ENCODE measurements around the gene NEDD4L.

NEDD4L gene

DNA sequence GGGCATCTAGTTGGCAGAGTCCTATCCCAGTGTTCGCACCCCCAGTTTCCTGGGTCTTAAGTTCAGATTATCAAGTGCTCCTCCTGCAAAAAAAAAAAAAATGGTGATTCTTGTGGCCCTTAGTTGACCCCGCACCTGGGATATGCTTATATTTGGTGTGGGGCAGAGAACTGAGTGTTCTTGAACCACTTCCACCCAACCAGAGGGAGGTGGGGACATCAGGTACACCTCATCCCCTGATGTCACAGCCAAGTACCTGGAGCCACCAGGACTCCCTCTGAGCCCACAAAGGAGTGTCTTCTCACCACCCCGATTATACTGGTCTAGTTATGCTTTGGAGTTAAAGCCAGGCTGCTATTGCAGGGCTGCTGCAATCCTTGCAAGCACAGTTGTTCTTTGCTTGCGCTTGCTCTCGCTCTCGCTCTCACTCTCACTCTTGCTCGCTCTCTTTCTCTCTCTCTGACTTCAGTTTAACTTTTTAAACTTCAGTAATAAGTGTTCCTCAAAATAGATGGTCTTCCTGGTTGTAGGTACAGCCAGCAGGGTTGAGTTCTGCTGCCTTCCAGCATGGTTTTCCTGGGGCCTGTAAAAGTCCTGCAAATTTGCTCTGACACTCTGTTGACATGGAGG, 265.7 kb downstream of the NEDD4L start:
- no peak overlapping the region for H3K4me3 ChIP-seq (ENCODE audit: low read length)
- peaks cover 35% of the 10 kb centered on the region for H3K4me1 ChIP-seq (ENCODE audit: control insufficient read depth, insufficient read depth, low read length)
- no peaks in the 10 kb centered on the region for H3K36me3 ChIP-seq (ENCODE audit: insufficient read depth, low read length)
- no peak overlapping the region for H3K9ac ChIP-seq (ENCODE audit: low read depth, low read length)
- H3K9me3 ChIP-seq (replicated peaks; ENCODE audit: low read length), result peaks cover 2% of the 10 kb centered on the region
- no peaks in the 10 kb centered on the region for H3K27me3 ChIP-seq (ENCODE audit: control insufficient read depth, insufficient read depth, low read length)
- H3K4me2 ChIP-seq (ENCODE audit: low read length), result no peak overlapping the region

- Histone ChIP-seq H3K4me1 (ENCODE audit: control insufficient read depth, insufficient read depth, low read length) (peaks cover 43% of the 10 kb centered on the region), H3K36me3 (ENCODE audit: insufficient read depth, low read length) (no peaks in the 10 kb centered on the region), H3K4me2 (ENCODE audit: low read length) (peak overlapping the region; percentile 1), H3K9ac (ENCODE audit: low read depth, low read length) (no peak overlapping the region), H3K27me3 (ENCODE audit: control insufficient read depth, insufficient read depth, low read length) (no peaks in the 10 kb centered on the region), H3K9me3 (replicated peaks; ENCODE audit: low read length) (peaks cover 2% of the 10 kb centered on the region), H3K4me3 (ENCODE audit: low read length) (no peak overlapping the region)
Observed at GRCh38 chr18:58310517-58310916, 266.5 kb downstream of the NEDD4L start.

GRCh38 chr18:58311390-58311789, 267.4 kb downstream of the NEDD4L start:
- no peak overlapping the region for H3K4me3 ChIP-seq (ENCODE audit: low read length)
- no peak overlapping the region for H3K9ac ChIP-seq (ENCODE audit: low read depth, low read length)
- H3K4me2 ChIP-seq (ENCODE audit: low read length), result no peak overlapping the region
- H3K27me3 ChIP-seq (ENCODE audit: control insufficient read depth, insufficient read depth, low read length), result no peaks in the 10 kb centered on the region
- H3K4me1 ChIP-seq (ENCODE audit: control insufficient read depth, insufficient read depth, low read length), result peaks cover 52% of the 10 kb centered on the region
- H3K36me3 ChIP-seq (ENCODE audit: insufficient read depth, low read length), result no peaks in the 10 kb centered on the region
- H3K9me3 ChIP-seq (replicated peaks; ENCODE audit: low read length), result no peaks in the 10 kb centered on the region

DNA sequence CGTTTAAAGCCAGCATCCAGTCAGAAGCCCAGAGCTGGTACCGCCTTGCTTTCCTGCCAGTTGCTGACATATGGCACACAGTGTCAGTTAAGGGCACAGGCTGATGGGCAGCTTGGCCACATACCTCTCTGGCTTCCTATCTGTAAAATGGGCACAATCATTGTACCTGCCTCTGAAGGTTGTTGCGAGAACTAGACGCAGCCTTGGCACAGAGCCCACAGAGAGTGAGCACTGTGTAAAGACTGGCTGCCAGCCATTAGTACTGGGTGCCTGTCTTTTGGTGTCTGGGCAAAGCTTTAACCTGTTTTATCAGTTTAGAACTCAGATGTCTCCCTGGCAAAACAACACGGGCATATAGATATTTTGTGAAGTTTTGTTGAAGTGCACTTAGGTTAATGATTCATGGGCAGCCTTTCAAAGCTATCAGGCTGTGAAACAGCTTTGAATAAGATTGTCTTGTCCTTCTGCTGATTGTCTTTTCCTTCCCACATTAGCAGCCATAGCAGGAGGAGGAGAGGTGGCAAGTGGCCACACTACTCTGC, 269.5 kb downstream of the NEDD4L start:
- peaks cover 44% of the 10 kb centered on the region for H3K4me1 ChIP-seq (ENCODE audit: control insufficient read depth, insufficient read depth, low read length)
- H3K27me3 ChIP-seq (ENCODE audit: control insufficient read depth, insufficient read depth, low read length), result no peaks in the 10 kb centered on the region
- H3K36me3 ChIP-seq (ENCODE audit: insufficient read depth, low read length), result no peaks in the 10 kb centered on the region
- peak overlapping the region; percentile 71 for H3K4me2 ChIP-seq (ENCODE audit: low read length)
- no peaks in the 10 kb centered on the region for H3K9me3 ChIP-seq (replicated peaks; ENCODE audit: low read length)
- H3K4me3 ChIP-seq (ENCODE audit: low read length), result no peak overlapping the region
- H3K9ac ChIP-seq (ENCODE audit: low read depth, low read length), result peak overlapping the region; percentile 39

DNA sequence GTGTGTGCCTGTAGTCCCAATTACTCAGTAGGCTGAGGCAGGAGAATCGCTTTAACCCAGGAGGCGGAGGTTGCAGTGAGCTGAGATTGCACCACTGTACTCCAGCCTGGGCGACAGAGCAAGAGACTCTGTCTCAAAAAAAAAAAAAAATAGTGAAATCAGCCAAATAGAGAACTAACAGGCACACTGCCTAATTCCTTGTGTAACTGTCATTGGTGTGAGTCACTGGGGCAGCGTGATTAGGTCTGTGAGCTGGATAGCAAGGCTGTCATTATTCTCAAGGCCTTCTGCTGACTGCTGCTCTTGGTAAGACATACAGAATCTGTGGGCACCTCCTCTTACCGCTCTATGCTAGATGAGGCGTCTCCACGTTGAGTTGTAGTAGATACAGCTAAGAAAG, 270.3 kb downstream of the NEDD4L start:
- H3K9me3 ChIP-seq (replicated peaks; ENCODE audit: low read length), result no peaks in the 10 kb centered on the region
- peak overlapping the region; percentile 71 for H3K4me2 ChIP-seq (ENCODE audit: low read length)
- H3K27me3 ChIP-seq (ENCODE audit: control insufficient read depth, insufficient read depth, low read length), result no peaks in the 10 kb centered on the region
- peaks cover 44% of the 10 kb centered on the region for H3K4me1 ChIP-seq (ENCODE audit: control insufficient read depth, insufficient read depth, low read length)
- H3K4me3 ChIP-seq (ENCODE audit: low read length), result no peak overlapping the region
- H3K36me3 ChIP-seq (ENCODE audit: insufficient read depth, low read length), result no peaks in the 10 kb centered on the region
- H3K9ac ChIP-seq (ENCODE audit: low read depth, low read length), result peak overlapping the region; percentile 60

- Histone ChIP-seq H3K36me3 (ENCODE audit: insufficient read depth, low read length) (no peaks in the 10 kb centered on the region), H3K4me1 (ENCODE audit: control insufficient read depth, insufficient read depth, low read length) (peaks cover 44% of the 10 kb centered on the region), H3K4me2 (ENCODE audit: low read length) (peak overlapping the region; percentile 71), H3K27me3 (ENCODE audit: control insufficient read depth, insufficient read depth, low read length) (no peaks in the 10 kb centered on the region), H3K9ac (ENCODE audit: low read depth, low read length) (peak overlapping the region; percentile 60), H3K9me3 (replicated peaks; ENCODE audit: low read length) (no peaks in the 10 kb centered on the region), H3K4me3 (ENCODE audit: low read length) (no peak overlapping the region)
Observed at GRCh38 chr18:58315041-58315440, 271.0 kb downstream of the NEDD4L start.

DNA sequence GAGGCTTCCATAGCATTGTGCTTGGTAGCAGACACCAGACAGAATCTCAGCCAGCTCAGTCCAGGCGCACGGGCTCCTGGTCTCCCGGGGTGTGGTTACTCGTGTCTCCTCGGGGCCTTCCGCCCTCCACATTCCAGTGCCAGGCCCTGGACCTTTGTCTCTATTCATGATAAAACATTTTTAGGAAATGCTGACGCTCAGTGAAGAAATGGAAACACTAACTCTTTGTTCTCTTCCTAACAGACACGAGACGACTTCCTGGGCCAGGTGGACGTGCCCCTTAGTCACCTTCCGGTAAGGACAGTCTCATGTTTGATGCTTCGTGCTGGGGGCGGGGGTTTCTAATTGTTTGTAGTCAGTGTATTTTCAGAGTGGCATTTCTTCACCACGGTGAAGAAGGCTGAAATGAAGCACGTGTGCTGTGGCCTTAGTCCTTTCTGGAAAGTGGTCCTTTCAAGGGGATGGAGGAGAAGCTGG, 271.8 kb downstream of the NEDD4L start:
- H3K4me1 ChIP-seq (ENCODE audit: control insufficient read depth, insufficient read depth, low read length), result peaks cover 37% of the 10 kb centered on the region
- no peaks in the 10 kb centered on the region for H3K27me3 ChIP-seq (ENCODE audit: control insufficient read depth, insufficient read depth, low read length)
- H3K4me3 ChIP-seq (ENCODE audit: low read length), result no peak overlapping the region
- no peaks in the 10 kb centered on the region for H3K9me3 ChIP-seq (replicated peaks; ENCODE audit: low read length)
- peak overlapping the region; percentile 6 for H3K4me2 ChIP-seq (ENCODE audit: low read length)
- H3K36me3 ChIP-seq (ENCODE audit: insufficient read depth, low read length), result no peaks in the 10 kb centered on the region
- H3K9ac ChIP-seq (ENCODE audit: low read depth, low read length), result peak overlapping the region; percentile 60

DNA sequence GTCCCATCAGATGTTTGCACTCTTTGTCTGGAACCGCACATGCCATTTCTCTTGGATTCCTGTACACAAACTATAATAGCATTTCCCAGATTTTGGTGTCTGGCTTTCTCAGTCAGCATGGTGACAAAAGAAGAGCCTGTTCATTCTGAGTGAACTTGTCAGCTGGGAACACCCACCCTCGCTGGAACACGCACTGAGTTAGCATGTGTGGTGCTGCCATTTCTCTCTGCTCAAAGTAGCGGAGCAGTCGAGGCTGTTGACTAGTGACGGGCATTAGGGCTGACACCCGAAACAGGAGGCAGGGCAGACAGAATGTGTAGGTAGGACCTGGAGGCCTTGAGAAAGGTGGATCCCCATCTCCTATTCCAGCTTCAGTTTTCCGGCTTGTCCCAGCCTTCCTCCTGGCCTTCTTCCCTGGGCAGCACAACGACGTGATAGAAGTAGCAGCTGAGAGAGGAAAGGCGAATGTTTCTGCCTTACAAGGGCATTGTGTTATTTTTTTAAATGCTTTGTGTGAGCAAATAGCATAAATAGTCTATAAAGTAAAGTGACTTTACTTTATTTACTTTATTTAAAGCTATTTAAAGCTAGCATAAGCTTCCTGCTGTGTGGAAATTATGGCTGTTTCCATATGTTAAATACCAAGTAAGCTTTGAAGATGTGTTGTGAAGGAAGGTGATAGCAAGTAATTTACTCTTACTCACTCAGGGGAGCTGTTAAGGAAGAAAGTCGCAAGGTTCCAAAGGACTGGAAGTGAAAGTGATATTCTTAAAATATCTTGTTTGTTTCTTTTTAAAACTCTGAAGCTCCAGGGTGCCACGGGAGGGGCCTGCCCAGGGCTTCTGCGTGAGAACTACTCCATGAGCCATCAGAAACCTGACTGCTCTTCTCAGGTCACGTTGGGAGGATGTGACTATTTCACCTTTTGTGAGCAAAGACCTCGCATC, 272.6 kb downstream of the NEDD4L start:
- H3K4me2 ChIP-seq (ENCODE audit: low read length), result no peak overlapping the region
- no peaks in the 10 kb centered on the region for H3K27me3 ChIP-seq (ENCODE audit: control insufficient read depth, insufficient read depth, low read length)
- H3K9me3 ChIP-seq (replicated peaks; ENCODE audit: low read length), result no peaks in the 10 kb centered on the region
- H3K4me1 ChIP-seq (ENCODE audit: control insufficient read depth, insufficient read depth, low read length), result peaks cover 35% of the 10 kb centered on the region
- H3K36me3 ChIP-seq (ENCODE audit: insufficient read depth, low read length), result no peaks in the 10 kb centered on the region
- H3K9ac ChIP-seq (ENCODE audit: low read depth, low read length), result no peak overlapping the region
- H3K4me3 ChIP-seq (ENCODE audit: low read length), result no peak overlapping the region

DNA sequence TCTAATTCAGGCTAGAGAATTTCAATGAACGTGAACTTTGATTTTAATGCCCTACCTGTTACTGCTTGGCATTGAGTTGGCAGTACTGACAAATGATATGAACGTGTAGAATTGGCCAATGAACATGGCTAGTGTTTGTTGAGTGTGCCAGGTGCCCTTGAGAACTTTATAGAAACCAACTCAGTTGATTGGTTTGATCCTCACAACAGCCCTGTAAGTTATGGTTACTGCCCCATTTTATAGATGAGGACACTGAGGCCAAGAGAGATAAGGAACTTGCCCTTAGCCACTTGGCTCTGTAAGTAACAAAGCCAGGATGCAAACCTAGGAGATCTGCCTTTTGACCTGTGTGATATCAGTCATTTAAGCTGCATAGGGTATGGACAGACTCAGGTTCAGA, 275.7 kb downstream of the NEDD4L start:
- no peak overlapping the region for H3K4me2 ChIP-seq (ENCODE audit: low read length)
- H3K4me3 ChIP-seq (ENCODE audit: low read length), result no peak overlapping the region
- H3K27me3 ChIP-seq (ENCODE audit: control insufficient read depth, insufficient read depth, low read length), result no peaks in the 10 kb centered on the region
- no peaks in the 10 kb centered on the region for H3K9me3 ChIP-seq (replicated peaks; ENCODE audit: low read length)
- peaks cover 26% of the 10 kb centered on the region for H3K4me1 ChIP-seq (ENCODE audit: control insufficient read depth, insufficient read depth, low read length)
- no peaks in the 10 kb centered on the region for H3K36me3 ChIP-seq (ENCODE audit: insufficient read depth, low read length)
- H3K9ac ChIP-seq (ENCODE audit: low read depth, low read length), result no peak overlapping the region

- Histone ChIP-seq H3K4me1 (ENCODE audit: control insufficient read depth, insufficient read depth, low read length) (peaks cover 13% of the 10 kb centered on the region), H3K9ac (ENCODE audit: low read depth, low read length) (no peak overlapping the region), H3K36me3 (ENCODE audit: insufficient read depth, low read length) (no peaks in the 10 kb centered on the region), H3K4me3 (ENCODE audit: low read length) (no peak overlapping the region), H3K9me3 (replicated peaks; ENCODE audit: low read length) (no peaks in the 10 kb centered on the region), H3K27me3 (ENCODE audit: control insufficient read depth, insufficient read depth, low read length) (no peaks in the 10 kb centered on the region), H3K4me2 (ENCODE audit: low read length) (no peak overlapping the region)
Observed at GRCh38 chr18:58320907-58321561, 277.0 kb downstream of the NEDD4L start.

DNA sequence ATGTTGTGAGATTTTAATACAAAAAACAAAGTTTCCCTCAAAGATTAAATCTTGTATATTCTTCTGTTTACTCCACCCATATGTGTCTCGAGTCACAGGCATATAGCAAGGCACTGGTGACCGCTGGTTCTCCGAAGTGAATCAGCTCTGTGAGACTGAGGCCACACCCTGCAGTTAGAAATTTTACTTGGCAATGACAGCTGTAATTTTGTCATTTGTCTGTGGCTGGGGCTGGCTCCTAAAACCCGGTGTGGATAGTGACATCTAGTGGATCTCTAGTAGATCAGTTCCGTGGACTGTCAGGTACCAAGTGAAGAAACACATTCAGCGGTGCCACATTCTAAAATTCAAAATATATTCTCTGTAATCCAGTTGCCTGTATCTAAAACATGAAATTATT, 278.0 kb downstream of the NEDD4L start:
- Histone ChIP-seq H3K4me3 (ENCODE audit: low read length) (no peak overlapping the region), H3K4me1 (ENCODE audit: control insufficient read depth, insufficient read depth, low read length) (peaks cover 8% of the 10 kb centered on the region), H3K36me3 (ENCODE audit: insufficient read depth, low read length) (no peaks in the 10 kb centered on the region), H3K4me2 (ENCODE audit: low read length) (peak overlapping the region; percentile 32), H3K9me3 (replicated peaks; ENCODE audit: low read length) (no peaks in the 10 kb centered on the region), H3K9ac (ENCODE audit: low read depth, low read length) (peak overlapping the region; percentile 21), H3K27me3 (ENCODE audit: control insufficient read depth, insufficient read depth, low read length) (no peaks in the 10 kb centered on the region)
